HUES64 (cell line): ENCODE measurements around the gene ATP1A4.

Experiments
- H3K27ac ChIP-seq: 2 replicates; pipeline ENCODE4 v1.7.0; 2013; ENCODE audit warnings: low read depth, low read length, inconsistent platforms
- H3K27me3 ChIP-seq: 2 replicates; pipeline ENCODE4 v1.6.1; 2013; ENCODE audit warnings: mild to moderate bottlenecking, low read length; ENCODE audit not compliant: insufficient read depth
- H3K36me3 ChIP-seq: 2 replicates; pipeline ENCODE4 v1.6.1; 2013; ENCODE audit warnings: mild to moderate bottlenecking, low read length; ENCODE audit not compliant: insufficient read depth
- H3K4me1 ChIP-seq: 2 replicates; pipeline ENCODE4 v1.6.1; 2013; ENCODE audit warnings: mild to moderate bottlenecking, low read length, moderate library complexity; ENCODE audit not compliant: insufficient read depth
- H3K4me3 ChIP-seq: 2 replicates; pipeline ENCODE4 v1.5.1; 2013; ENCODE audit warnings: mild to moderate bottlenecking, low read length, moderate library complexity
- H3K9ac ChIP-seq: 2 replicates; pipeline ENCODE4 v1.6.1; 2013; ENCODE audit warnings: mild to moderate bottlenecking, low read depth, low read length
- H3K9me3 ChIP-seq: 2 replicates; pipeline ENCODE4 v1.6.1; 2013; ENCODE audit warnings: low read depth, low read length; ENCODE audit not compliant: insufficient read depth
- WGBS: fragments of 150-250, 120-280 bp; methylation state at CpG from one replicate; pipeline ENCODE4 v1.1.7; 2013; ENCODE audit warnings: missing lambda C conversion rate; 5-methylcytosine and 5-hydroxymethylcytosine counted together

Gene ATP1A4

GRCh38 chr1:160207118-160207650, 55.8 kb downstream of the ATP1A4 start:
- H3K36me3 ChIP-seq = peaks cover 48% of the 10 kb centered on the region
- WGBS = 90% methylated on average over 4 of the region's 4 CpGs
- peak overlapping the region; percentile 4; the same call in 1 of the 2 replicates for H3K27ac ChIP-seq

GRCh38 chr1:160207771-160208556, 56.6 kb downstream of the ATP1A4 start:
- WGBS = 77% methylated on average over 9 of the region's 9 CpGs
- no peaks in the 10 kb centered on the region for H3K9me3 ChIP-seq
- peaks cover 56% of the 10 kb centered on the region for H3K36me3 ChIP-seq
- peak overlapping the region; percentile 24; the same call in 1 of the 2 replicates for H3K27ac ChIP-seq
- no peaks in the 10 kb centered on the region for H3K27me3 ChIP-seq
- no peak overlapping the region for H3K4me3 ChIP-seq
- H3K4me1 ChIP-seq = peaks cover 65% of the 10 kb centered on the region
- H3K9ac ChIP-seq = no peak overlapping the region

More at GRCh38 chr1:160207118-160207650, 55.8 kb downstream of the ATP1A4 start:
- Histone ChIP-seq H3K9ac (no peak overlapping the region; the same call in 1 of the 2 replicates), H3K9me3 (no peaks in the 10 kb centered on the region), H3K4me1 (peaks cover 65% of the 10 kb centered on the region), H3K27me3 (no peaks in the 10 kb centered on the region), H3K4me3 (peak overlapping the region; percentile 99; the same call in 1 of the 2 replicates)

GRCh38 chr1:160208557-160209320, 57.3 kb downstream of the ATP1A4 start:
- 73% methylated on average over 5 of the region's 6 CpGs for WGBS
- H3K4me3 ChIP-seq = no peak overlapping the region
- H3K36me3 ChIP-seq = peaks cover 63% of the 10 kb centered on the region
- no peaks in the 10 kb centered on the region for H3K27me3 ChIP-seq
- peak overlapping the region; percentile 24; the same call in 1 of the 2 replicates for H3K27ac ChIP-seq
- H3K4me1 ChIP-seq = peaks cover 65% of the 10 kb centered on the region
- H3K9ac ChIP-seq = no peak overlapping the region
- no peaks in the 10 kb centered on the region for H3K9me3 ChIP-seq

- H3K9me3 ChIP-seq = no peaks in the 10 kb centered on the region
- peaks cover 60% of the 10 kb centered on the region for H3K4me1 ChIP-seq
- no peak overlapping the region for H3K4me3 ChIP-seq
- no peak overlapping the region for H3K9ac ChIP-seq
- H3K27ac ChIP-seq = no peak overlapping the region
- H3K36me3 ChIP-seq = peaks cover 71% of the 10 kb centered on the region
- no peaks in the 10 kb centered on the region for H3K27me3 ChIP-seq
- 70% methylated on average over 6 of the region's 7 CpGs for WGBS
These were observed 58.1 kb downstream of the ATP1A4 start for GRCh38 chr1:160209321-160210046.

DNA sequence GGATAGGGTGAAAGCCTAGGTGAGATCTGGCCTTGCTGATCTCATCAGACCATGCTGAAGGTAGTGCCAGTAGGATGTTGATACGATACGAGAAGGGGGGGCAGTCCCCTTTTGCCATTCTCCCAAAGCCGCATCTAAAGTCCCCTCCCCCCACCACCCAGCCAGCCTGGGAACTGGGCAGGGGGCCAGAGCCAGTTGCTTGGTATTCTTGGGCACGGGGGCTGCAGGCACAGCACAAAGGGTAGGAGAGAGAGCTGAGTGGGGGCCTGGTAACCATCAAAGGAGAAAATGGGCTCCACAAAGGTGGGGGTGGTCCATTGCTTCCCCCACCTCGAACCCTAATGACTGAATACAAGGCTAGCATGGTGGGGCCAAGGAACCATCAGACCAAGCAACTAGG, 59.2 kb downstream of the ATP1A4 start:
- no peaks in the 10 kb centered on the region for H3K27me3 ChIP-seq
- 89% methylated on average over 5 of the region's 5 CpGs for WGBS
- no peak overlapping the region for H3K4me3 ChIP-seq
- H3K9me3 ChIP-seq = no peaks in the 10 kb centered on the region
- H3K9ac ChIP-seq = no peak overlapping the region
- H3K36me3 ChIP-seq = peaks cover 82% of the 10 kb centered on the region
- H3K27ac ChIP-seq = no peak overlapping the region
- H3K4me1 ChIP-seq = peaks cover 54% of the 10 kb centered on the region

DNA sequence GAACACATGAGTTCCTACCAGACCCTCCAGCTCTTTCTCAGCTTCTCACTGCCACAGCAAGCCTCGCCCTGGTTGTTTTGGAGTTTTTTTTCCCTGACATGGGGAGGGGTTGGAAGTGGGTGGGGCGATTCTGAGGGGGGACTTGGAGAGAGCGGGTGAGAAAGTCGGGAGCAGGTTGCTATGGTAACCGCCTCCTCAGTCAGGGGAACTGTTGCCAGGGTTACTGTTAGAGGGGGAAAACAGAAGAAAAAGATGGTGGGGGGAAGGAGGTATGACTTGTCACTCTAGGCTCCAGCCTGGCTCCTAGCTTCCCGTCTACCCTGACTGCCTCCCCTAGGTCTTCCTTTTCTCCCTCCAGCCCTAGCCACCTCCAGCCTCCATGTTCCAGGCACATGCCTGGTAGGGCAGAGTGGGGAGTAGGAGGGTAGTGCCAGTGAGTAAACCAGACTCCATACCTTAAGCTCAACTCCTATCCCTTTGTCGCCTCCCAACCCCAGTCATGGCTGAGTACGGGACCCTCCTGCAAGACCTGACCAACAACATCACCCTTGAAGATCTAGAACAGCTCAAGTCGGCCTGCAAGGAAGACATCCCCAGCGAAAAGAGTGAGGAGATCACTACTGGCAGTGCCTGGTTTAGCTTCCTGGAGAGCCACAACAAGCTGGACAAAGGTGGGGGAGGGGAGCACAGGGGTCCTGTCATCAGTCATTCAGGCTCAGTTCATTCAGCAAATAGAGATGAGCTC, 59.8 kb downstream of the ATP1A4 start:
- Histone ChIP-seq H3K4me1 (peaks cover 50% of the 10 kb centered on the region), H3K27ac (no peak overlapping the region), H3K9me3 (no peaks in the 10 kb centered on the region), H3K4me3 (no peak overlapping the region), H3K9ac (no peak overlapping the region), H3K36me3 (peaks cover 88% of the 10 kb centered on the region), H3K27me3 (no peaks in the 10 kb centered on the region)
- WGBS = 83% methylated on average over 9 of the region's 10 CpGs

DNA sequence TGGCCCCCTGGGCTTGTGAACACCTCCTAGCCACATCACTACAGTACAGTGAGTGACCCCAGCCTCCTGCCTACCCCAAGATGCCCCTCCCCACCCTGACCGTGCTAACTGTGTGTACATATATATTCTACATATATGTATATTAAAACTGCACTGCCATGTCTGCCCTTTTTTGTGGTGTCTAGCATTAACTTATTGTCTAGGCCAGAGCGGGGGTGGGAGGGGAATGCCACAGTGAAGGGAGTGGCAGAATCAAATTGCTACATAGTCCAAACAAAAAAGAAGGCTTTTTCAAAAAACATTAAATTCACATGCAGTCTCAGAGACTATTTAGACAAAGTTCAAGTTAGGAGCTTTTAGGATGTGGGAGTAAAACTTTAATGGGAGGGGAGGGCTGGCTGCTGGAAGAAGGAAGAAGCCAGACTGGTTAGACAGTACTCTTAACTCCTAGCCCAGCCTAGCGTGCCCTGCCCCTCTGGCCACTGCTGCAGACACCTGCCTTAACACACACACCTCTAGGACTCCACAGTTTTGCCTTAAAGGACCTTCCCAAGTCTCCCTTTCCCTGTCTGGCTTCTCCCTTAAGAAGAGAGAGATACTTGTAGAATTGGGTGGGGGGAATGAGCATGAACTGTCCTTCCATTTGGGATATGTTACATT, 63.2 kb downstream of the ATP1A4 start:
- Histone ChIP-seq H3K36me3 (peaks cover 94% of the 10 kb centered on the region), H3K27me3 (no peaks in the 10 kb centered on the region), H3K4me3 (no peak overlapping the region), H3K9ac (no peak overlapping the region), H3K4me1 (peaks cover 26% of the 10 kb centered on the region), H3K9me3 (no peaks in the 10 kb centered on the region), H3K27ac (no peak overlapping the region)
- WGBS = 89% methylated on average over 2 of the region's 3 CpGs

DNA sequence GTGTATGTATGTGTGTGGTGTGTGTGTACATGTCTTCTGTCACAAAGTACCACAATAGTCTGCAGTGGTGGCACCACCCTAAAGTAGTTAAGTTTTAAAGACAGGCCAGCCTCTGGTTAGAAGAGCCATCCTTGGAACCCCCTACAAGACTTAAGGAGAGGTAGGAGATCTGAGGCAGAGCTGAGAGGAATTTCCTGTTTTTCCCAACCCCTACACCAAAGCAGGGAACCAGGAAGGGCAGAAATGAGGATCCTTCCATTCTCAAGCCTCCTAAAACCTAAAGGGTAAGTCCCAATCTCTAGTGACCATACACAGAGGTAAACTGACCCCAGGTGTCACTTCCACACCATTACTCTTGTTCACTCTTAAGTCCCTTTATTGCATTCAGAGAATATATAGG, 64.9 kb downstream of the ATP1A4 start:
- H3K9ac ChIP-seq = no peak overlapping the region
- H3K27me3 ChIP-seq = no peaks in the 10 kb centered on the region
- no peak overlapping the region for H3K4me3 ChIP-seq
- H3K27ac ChIP-seq = no peak overlapping the region
- peaks cover 98% of the 10 kb centered on the region for H3K36me3 ChIP-seq
- no peaks in the 10 kb centered on the region for H3K9me3 ChIP-seq
- H3K4me1 ChIP-seq = peaks cover 16% of the 10 kb centered on the region

- H3K36me3 ChIP-seq = peaks cover 98% of the 10 kb centered on the region
- WGBS = 94% methylated on average over 10 of the region's 10 CpGs
- H3K27ac ChIP-seq = no peak overlapping the region
These were observed 66.2 kb downstream of the ATP1A4 start for GRCh38 chr1:160217481-160218051.

More at GRCh38 chr1:160217481-160218051, 66.2 kb downstream of the ATP1A4 start:
- peaks cover 12% of the 10 kb centered on the region for H3K4me1 ChIP-seq
- H3K27me3 ChIP-seq = no peaks in the 10 kb centered on the region
- H3K4me3 ChIP-seq = no peak overlapping the region
- H3K9ac ChIP-seq = no peak overlapping the region
- no peaks in the 10 kb centered on the region for H3K9me3 ChIP-seq
